HG02678 (cell line): ENCODE data around the gene ZNF45.
"Not testable (repeated sequence)": the region's sequence is repeated elsewhere in the genome, so short reads cannot be mapped to it uniquely, and the experiment has no call there.

Source experiments
- ATAC-seq: cut with Tn5 transposase; IDR thresholded peaks from one replicate; pipeline ENCODE4 v1.9.1; 2021; ENCODE audit warnings: mild to moderate bottlenecking, moderate library complexity; ENCODE audit not compliant: unreplicated experiment

ZNF45 gene

DNA sequence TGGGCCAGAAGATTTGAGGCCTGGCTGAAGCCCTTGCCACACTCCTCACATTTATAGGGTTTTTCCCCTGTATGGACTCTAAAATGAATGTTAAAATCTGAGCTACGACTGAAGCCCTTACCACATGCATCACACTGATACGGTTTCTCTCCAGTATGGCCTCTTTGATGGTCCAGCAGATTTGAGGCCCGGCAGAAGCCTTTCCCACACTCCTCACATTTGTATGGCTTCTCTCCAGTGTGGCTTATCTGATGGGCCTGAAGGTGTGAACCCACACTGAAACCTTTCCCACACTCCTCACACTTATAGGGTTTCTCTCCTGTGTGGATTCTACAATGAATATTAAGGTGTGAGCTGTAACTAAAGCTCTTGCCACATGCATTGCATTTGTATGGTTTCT lies 21.0 kb downstream of the ZNF45 start:
- ATAC-seq: no peak

DNA sequence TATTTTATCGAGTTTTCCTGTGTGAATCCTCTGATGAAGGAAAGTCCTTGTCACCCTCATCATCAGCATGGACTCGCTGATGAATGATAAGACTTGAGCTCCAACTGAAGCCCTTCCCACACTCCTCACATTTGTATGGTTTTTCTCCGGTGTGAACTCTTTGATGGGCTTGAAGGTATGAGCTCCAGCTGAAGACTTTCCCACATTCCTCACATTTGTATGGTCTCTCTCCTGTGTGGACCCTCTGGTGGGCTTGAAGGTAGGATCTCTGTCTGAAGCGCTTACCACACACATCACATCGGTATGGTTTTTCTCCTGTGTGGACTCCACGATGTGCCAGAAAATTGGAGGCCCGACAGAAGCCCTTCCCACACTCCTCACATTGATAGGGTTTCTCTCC lies 21.7 kb downstream of the ZNF45 start:
- ATAC-seq: no peak

DNA sequence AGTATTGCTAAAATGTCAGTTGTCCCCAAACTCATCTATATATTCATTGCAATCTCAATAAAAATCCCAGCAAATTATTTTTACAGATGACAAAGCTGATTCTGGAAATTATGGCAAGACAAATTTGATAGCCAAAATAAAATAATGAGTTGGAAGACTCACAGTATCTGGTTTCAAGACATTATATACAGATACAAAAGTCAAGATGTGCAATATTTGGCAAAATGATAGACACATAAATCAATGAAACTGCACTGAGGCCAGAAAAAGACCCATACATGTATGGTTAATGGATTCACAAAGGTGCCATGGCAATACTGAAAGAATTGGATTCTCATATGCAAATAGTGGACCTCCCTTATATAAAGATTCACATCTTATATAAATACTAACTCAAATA lies 24.2 kb downstream of the ZNF45 start:
- ATAC-seq: no peak

GRCh38 chr19:43908659-43909058 lies 26.4 kb downstream of the ZNF45 start:
- ATAC-seq: no peak

DNA sequence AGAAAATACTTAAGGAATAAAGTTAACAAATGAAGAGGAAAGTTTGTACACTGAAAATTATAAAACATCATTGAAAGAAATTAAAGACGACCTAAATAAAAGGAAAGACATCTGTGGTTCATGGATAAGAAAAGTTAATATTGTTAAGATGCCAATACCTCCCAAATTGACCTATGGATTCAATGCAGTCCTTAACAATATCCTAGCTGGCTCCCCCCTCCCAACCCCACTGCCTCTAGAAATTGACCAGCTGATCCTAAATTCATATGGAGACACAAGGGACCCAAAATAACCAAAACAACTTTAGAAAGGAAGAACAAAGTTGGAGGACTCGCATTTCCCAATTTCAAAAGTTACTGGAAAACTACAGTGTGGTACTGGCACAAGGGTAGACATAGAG lies 28.3 kb downstream of the ZNF45 start:
- ATAC-seq: no peak

DNA sequence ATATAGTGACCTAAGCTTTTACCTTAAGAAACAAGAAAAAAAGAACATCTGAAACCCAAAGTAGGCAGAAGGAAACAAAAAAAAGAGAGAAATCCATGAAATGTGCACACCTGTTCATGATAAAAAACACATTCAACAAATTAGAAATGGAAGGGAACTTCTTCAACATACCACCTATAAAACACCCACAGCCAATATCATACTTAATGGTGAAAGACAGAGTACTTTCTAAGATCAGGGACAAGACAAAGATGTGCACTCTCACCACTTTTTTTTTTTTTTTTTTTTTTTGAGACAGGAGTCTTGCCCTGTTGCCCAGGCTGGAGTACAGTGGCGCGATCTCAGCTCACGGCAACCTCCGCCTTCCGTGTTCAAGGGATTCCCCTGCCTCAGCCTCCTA lies 29.2 kb downstream of the ZNF45 start:
- no peak for ATAC-seq

GRCh38 chr19:43902399-43902798 lies 32.7 kb downstream of the ZNF45 start:
- ATAC-seq: no peak

GRCh38 chr19:43901395-43902390 lies 33.4 kb downstream of the ZNF45 start:
- peak; percentile 69 for ATAC-seq

DNA sequence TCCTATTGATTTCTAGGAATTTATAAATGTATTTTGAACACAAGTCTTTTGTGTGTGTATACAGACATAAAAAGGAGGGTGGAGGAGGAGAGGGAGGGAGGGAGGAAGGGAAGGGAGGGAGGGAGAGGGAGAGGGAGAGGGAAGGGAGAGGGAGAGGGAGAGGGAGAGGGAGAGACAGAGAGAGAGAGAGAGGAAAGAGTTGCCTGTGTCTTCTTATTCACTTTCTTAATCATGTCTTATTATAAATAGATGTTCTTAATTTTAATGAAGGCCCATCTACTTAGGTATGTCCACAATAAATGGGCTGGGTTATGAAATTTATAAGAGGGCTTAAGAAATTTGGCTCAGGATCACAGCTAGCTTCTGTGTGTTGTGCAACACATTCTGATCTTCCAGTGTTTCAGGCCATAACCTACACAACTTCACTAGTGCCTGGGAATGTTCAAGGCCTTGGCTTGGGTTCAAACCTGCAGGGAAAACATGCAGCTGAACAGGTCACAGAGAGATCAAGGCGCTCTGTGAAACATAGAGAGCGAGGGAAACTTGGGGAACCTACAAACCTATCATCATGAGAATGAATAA lies 39.3 kb downstream of the ZNF45 start:
- ATAC-seq: no peak

GRCh38 chr19:43883864-43884263 lies 51.2 kb downstream of the ZNF45 start, which contains the start of gene ZNF404:
ZNF404 (minus strand) TSS chr19:43883964.
- no peak for ATAC-seq

- no peak for ATAC-seq
These were observed 54.6 kb downstream of the ZNF45 start for GRCh38 chr19:43880483-43880882.

DNA sequence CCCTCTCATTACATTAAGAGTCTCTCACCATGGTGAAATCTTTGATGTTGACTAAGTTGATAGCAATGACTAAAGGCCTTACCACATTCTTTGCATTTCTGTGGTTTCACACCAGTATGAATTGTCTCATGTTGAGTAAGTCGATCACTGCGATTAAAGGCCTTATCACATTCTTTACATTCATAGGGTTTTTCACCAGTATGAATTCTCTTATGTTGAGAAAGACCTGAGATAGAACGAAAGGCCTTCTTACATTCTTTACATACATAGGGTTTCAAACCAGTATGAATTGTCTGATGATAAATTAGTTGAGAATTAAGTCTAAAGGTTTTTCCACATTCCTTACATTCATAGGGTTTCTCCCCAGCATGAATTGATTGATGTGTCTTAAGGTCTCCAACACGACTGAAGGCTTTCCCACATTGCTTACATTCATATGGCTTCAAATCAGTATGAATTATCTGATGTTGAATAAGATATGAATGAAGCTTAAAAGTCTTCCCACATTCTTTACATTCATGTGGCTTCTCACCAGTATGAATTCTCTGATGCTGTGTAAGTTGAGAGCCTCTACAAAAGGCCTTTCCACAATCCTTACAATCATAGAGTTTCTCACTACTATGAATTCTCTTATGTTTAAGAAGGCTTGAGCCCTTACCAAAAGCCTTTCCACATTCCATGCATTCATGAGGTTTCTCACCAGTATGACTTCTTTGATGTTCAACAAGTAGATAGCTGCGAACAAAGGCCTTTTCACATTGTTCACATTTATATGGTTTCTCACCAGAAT lies 62.3 kb downstream of the ZNF45 start:
- no peak for ATAC-seq

DNA sequence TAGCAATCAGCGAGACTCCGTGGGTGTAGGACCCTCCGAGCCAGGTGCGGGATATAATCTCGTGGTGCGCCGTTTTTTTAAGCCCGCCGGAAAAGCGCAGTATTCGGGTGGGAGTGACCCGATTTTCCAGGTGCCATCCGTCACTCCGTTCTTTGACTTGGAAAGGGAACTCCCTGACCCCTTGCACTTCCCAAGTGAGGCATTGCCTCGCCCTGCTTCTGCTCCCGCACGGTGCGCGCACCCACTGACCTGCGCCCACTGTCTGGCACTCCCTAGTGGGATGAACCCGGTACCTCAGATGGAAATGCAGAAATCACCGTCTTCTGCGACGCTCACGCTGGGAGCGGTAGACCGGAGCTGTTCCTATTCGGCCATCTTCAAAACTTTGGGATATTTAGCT lies 68.2 kb downstream of the ZNF45 start:
- not testable (repeated sequence) for ATAC-seq
